Esophagus muscularis mucosa (tissue), 4 donors: Measurements from ENCODE around the gene EPB41L5. TPM values are rescaled to one million over a fixed set of nuclear protein-coding genes. Genes with fewer than 3 reads are reported as not detected.
A peak's percentile ranks its signal among the peaks of the same experiment; 100 is the strongest.

ENCODE experiments used
- DNase-seq: peaks from one replicate; pipeline ENCODE4 v3.0.0-alpha.2; 2017; ENCODE audit errors: extremely low spot score
- H3K27ac ChIP-seq, 4 donors: fragments of 200-600 bp; sonication (generic); replicated peaks in 1 of 4; 1 replicate in 3 of 4; 2 replicates in 1 of 4; pipeline ENCODE4 v1.5.1; 2016 to 2019; ENCODE audit warnings: mild to moderate bottlenecking in 1 of 4
- H3K27me3 ChIP-seq, 4 donors: fragments of 200-600 bp; sonication (generic); one replicate each; pipeline versions ENCODE4 v1.5.1 to v1.6.0; 2016 to 2019
- H3K36me3 ChIP-seq, 4 donors: fragments of 200-600 bp; sonication (generic); one replicate each; pipeline ENCODE4 v1.5.1; 2016 to 2019
- H3K4me1 ChIP-seq, 4 donors: fragments of 200-600 bp; sonication (generic); one replicate each; pipeline ENCODE4 v1.5.1; 2016 to 2019
- H3K4me3 ChIP-seq, 4 donors: fragments of 200-600 bp; sonication (generic); 1 replicate in 2 of 4; 2 replicates in 2 of 4; pipeline ENCODE4 v1.5.1; 2016 to 2019; ENCODE audit warnings: mild to moderate bottlenecking in 4 of 4, moderate library complexity in 1 of 4
- H3K9me3 ChIP-seq, 4 donors: fragments of 200-600 bp; sonication (generic); 1 replicate in 3 of 4; 2 replicates in 1 of 4; pipeline ENCODE4 v1.5.1; 2016 to 2019
- EP300 ChIP-seq: sonication (generic); formaldehyde crosslinking; IDR thresholded peaks from one replicate; pipeline ENCODE4 v1.6.1; 2017; ENCODE audit warnings: antibody characterized with exemption
- POLR2A ChIP-seq: fragments of 450-650 bp; IDR thresholded peaks from one replicate; pipeline ENCODE4 v1.6.1; 2017; ENCODE audit warnings: antibody characterized with exemption, moderate library complexity, mild to moderate bottlenecking, low read depth
- POLR2AphosphoS5 ChIP-seq, 2 donors: sonication (generic); formaldehyde crosslinking; IDR thresholded peaks; one replicate each; pipeline ENCODE4 v1.6.1; 2017; ENCODE audit warnings: antibody characterized with exemption in 2 of 2
- WGBS: methylation state at CpG from one replicate; pipeline ENCODE4 v1.1.5; 2018; 5-methylcytosine and 5-hydroxymethylcytosine counted together
- intact Hi-C: fragments of 100-400 bp; cut with DNase I; formaldehyde crosslinking; loops from one replicate; pipeline ENCODE4 v1.15.1; 2023
- total RNA-seq, 4 donors: library from RNA; depleted of rRNA; stranded (reverse); fragments of >200 nt; gene quantifications; one replicate each; pipeline versions ENCODE4 v1.1.0 to v1.2.1, GENCODE V29; 2016
- TF ChIP-seq, protein P1 (sequence below), 3 experiments: fragments of 200-600 bp in 2 of 3; fragments of 450-650 bp in 1 of 3; sonication (generic) in 2 of 3; IDR thresholded peaks; one replicate each; pipeline ENCODE4 v1.5.1; 2017 to 2019; ENCODE audit warnings: antibody characterized with exemption in 3 of 3, mild to moderate bottlenecking in 2 of 3, moderate library complexity in 1 of 3

EPB41L5 gene
- total RNA-seq, 4 donors from 2014 or later: 16.0 to 30.3 (median 21.6) TPM

DNA sequence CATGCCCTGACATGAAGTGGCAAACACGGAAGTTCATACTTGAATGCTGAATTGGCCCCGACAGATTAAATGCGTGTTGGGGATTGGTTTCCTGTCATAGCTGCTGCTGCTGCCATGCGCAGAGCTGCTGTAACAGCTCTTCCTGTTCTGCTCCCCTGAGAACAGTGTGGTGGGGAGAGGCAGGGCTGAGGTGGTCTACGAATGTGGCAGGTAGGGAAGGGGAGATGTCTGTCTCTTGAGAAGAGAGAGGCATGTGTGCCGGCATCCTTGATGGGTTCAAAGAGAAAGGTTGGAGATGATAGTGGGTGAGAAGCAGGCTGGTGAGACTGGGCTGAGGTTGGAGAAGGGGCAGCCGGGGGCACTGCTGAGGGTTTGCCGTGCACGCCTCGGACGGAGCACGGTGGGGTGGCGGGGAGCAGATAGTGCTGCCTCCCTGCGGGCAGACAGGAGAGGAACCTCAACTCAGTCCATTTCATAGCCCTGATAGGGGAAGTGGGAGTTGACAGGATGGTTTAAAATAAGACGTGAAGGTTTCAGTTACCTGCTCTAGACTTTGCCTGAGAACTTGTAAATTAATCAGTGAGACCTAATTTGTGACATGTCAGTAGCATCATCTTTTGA, 164.2 kb downstream of the EPB41L5 start:
- TF ChIP-seq, protein P1, sequence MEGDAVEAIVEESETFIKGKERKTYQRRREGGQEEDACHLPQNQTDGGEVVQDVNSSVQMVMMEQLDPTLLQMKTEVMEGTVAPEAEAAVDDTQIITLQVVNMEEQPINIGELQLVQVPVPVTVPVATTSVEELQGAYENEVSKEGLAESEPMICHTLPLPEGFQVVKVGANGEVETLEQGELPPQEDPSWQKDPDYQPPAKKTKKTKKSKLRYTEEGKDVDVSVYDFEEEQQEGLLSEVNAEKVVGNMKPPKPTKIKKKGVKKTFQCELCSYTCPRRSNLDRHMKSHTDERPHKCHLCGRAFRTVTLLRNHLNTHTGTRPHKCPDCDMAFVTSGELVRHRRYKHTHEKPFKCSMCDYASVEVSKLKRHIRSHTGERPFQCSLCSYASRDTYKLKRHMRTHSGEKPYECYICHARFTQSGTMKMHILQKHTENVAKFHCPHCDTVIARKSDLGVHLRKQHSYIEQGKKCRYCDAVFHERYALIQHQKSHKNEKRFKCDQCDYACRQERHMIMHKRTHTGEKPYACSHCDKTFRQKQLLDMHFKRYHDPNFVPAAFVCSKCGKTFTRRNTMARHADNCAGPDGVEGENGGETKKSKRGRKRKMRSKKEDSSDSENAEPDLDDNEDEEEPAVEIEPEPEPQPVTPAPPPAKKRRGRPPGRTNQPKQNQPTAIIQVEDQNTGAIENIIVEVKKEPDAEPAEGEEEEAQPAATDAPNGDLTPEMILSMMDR (IDR thresholded peaks at IDR 0.05): peak in 1 of 3 experiments; percentile 17
- no peak for TF ChIP-seq POLR2A
- Histone ChIP-seq H3K27me3 (no peaks in the 10 kb centered on the region), H3K36me3 (peaks cover 0 to 39% (median 7%) of the 10 kb centered on the region in 4 donors), H3K9me3 (no peaks in the 10 kb centered on the region), H3K4me1 (peaks cover 8 to 12% (median 9%) of the 10 kb centered on the region in 4 donors), H3K27ac (peak overlapping the region in 1 of 4 donors; percentile 30), H3K4me3 (peak overlapping the region; percentile 15 to 30 (median 25))
- intact Hi-C loops: loop anchor here (5.0 to 10.0 kb wide), 2 partner anchors 425 to 472 kb away; no protein-coding TSS in a partner anchor
- no peak for DNase-seq
- WGBS: 63% methylated on average over 15 of the region's 15 CpGs

DNA sequence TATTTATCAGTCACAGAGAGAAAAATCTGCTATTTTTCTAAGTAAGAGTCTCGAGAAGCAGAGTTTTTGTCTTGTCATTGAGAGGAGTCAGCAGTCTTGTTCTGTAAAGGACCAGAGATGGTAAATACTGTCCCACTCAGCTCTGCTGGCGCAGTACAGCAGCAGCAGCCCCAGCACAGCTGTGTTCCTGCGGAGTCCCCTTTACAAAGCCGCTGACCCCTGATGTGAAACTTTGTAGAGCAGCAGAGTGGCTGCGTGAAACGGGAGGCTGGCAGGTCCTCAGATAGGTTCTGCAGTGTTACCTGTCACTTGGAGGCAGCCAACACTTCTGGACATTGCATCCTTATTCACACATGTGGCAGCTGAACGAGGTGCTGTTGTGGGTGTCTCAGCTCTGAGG, 165.1 kb downstream of the EPB41L5 start:
- no peaks in the 10 kb centered on the region for H3K27me3 ChIP-seq
- intact Hi-C loops: loop anchor here (5.0 to 10.0 kb wide), 2 partner anchors 426 to 473 kb away; no protein-coding TSS in a partner anchor
- WGBS: 91% methylated on average over 6 of the region's 7 CpGs

DNA sequence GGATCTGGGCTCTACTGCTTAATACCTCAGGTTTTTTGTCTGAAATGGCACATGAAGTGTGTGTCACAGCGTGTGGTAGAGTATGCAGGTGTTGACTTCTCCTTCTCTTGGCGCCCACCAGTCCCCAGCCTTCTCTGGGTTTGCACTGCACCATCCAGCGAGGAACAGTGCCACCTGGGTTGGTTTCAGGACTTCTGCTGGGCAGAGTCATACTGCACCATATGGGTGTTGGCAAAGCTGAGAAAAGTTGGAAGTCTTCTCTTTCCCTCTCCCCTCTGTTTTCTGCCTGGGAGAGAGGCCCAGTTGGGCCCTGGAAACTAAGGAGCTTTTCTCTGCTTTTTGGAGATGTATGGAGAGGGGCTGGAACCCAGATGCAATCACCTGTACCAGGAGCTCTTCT, 166.5 kb downstream of the EPB41L5 start:
- no peaks in the 10 kb centered on the region for H3K27me3 ChIP-seq
- peaks cover 0 to 39% (median 7%) of the 10 kb centered on the region in 4 donors for H3K36me3 ChIP-seq
- no peak for DNase-seq
- intact Hi-C loops: loop anchor here (5.0 to 10.0 kb wide), 2 partner anchors 427 to 475 kb away; no protein-coding TSS in a partner anchor
- WGBS: 97% methylated on average over 3 of the region's 3 CpGs
- peaks cover 6 to 10% (median 6%) of the 10 kb centered on the region in 4 donors for H3K4me1 ChIP-seq
- TF ChIP-seq POLR2AphosphoS5 (IDR thresholded peaks at IDR 0.05) (no peak), POLR2A (no peak), EP300 (no peak)
- TF ChIP-seq, protein P1 (IDR thresholded peaks at IDR 0.05): no peak
- H3K9me3 ChIP-seq: no peaks in the 10 kb centered on the region
- H3K27ac ChIP-seq: no peak overlapping the region
- H3K4me3 ChIP-seq: no peak overlapping the region

More for the DNA sequence above, 165.1 kb downstream of the EPB41L5 start:
- no peak for TF ChIP-seq POLR2A
- TF ChIP-seq, protein P1 (IDR thresholded peaks at IDR 0.05): no peak
- TF ChIP-seq EP300: no peak
- no peak for TF ChIP-seq POLR2AphosphoS5 (IDR thresholded peaks at IDR 0.05)
- H3K36me3 ChIP-seq: peaks cover 0 to 39% (median 7%) of the 10 kb centered on the region in 4 donors
- no peak overlapping the region for H3K27ac ChIP-seq
- DNase-seq: no peak
- H3K9me3 ChIP-seq: no peaks in the 10 kb centered on the region
- H3K4me1 ChIP-seq: peaks cover 8 to 12% (median 9%) of the 10 kb centered on the region in 4 donors
- no peak overlapping the region for H3K4me3 ChIP-seq

DNA sequence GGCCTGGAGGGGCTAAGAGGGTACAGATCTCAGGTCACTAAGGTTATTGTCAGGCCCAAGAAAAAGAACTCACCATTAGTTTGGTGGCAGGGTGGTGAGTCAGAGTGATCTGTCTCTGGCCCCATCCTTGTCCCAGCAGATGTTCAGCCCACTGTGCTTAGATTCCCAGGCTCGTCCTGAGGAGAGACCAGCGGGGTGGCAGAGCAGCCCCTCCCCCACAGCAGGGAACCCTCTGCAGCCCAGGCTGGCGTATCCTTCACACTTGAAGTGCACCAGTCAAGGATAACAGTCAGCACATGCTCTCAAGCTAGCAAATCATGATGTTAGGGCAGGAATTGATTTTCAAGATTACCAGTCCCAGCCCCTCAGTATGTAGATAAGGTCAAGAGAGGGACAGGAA, 167.2 kb downstream of the EPB41L5 start:
- Histone ChIP-seq H3K36me3 (peaks cover 0 to 39% (median 7%) of the 10 kb centered on the region in 4 donors), H3K4me1 (peaks cover 0 to 10% (median 0%) of the 10 kb centered on the region in 4 donors), H3K4me3 (no peak overlapping the region), H3K27me3 (no peaks in the 10 kb centered on the region), H3K9me3 (no peaks in the 10 kb centered on the region), H3K27ac (no peak overlapping the region)
- no peak for TF ChIP-seq POLR2AphosphoS5 (IDR thresholded peaks at IDR 0.05)
- TF ChIP-seq, protein P1 (IDR thresholded peaks at IDR 0.05): no peak
- no peak for TF ChIP-seq POLR2A
- TF ChIP-seq EP300: no peak
- no peak for DNase-seq
- intact Hi-C loops: no loop called here
- no CpG with 5 or more reads among the region's 3 CpGs for WGBS
